ENCODE measurements around the gene ST8SIA1. TPM values are rescaled to one million over a fixed set of nuclear protein-coding genes. Genes with fewer than 3 reads are reported as not detected.

The ST8SIA1 gene
- total and polyA plus RNA-seq, 2 of the 8 experiments (the other 6 are each of a cell fraction or from before 2014, with no cell fraction given): 1.9 to 4.4 TPM

DNA sequence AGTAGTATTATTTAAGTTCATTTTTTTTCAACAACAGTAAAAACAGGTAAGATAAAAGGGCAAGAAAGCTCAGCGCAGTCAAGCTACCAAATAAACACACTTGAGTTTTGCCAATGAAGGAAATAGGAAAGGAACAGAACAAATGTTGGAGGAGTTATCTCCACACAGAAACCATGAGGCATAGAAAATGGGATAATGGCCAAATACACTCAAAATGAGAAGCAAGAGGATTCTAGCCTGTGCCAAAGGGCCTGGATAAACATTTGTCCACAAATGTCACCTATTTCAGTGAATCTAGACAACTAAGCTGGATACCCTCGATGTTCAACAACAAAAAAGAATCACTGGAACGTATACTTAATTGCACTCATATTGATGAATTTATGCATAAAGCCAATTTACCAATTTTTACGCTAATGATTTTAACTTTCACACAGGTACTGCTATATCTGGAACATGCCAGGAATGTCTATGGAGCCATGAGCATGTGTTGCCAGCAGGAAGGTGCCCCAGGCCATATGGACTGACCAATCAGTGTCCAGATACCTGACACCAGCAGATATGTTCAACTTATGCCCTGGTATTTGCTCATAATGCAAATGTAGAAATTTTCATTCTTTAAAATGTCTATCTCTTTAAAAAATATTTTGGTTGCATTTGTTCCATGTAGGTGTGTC lies 21.1 kb downstream of the ST8SIA1 start:
- H4K91ac ChIP-seq (replicated peaks; ENCODE audit: insufficient read length, low read length): no peak overlapping the region
- no peak overlapping the region for H4K8ac ChIP-seq (ENCODE audit: extremely low read depth, insufficient read depth, low read length)
- no peak overlapping the region for H2AK5ac ChIP-seq (ENCODE audit: low read depth, low read length)
- H3K14ac ChIP-seq (ENCODE audit: insufficient read length): no peak overlapping the region
- no peak for DNase-seq (ENCODE audit: low read depth in 1 of 2, low spot score in 2 of 2)
- no peak overlapping the region for H3K4ac ChIP-seq (replicated peaks; ENCODE audit: insufficient read length, low read depth, low read length)
- H3K4me3 ChIP-seq (ENCODE audit: extremely low read depth in 1 of 4, insufficient read depth in 2 of 4, low read depth in 3 of 4, low read length in 4 of 4): no peak overlapping the region
- no peak overlapping the region for H3K23ac ChIP-seq (ENCODE audit: insufficient read length)
- POLR2A ChIA-PET (ENCODE audit: partially characterized antibody): no interaction called here
- no peaks in the 10 kb centered on the region for H3K79me2 ChIP-seq (ENCODE audit: control insufficient read depth in 1 of 2, insufficient read depth in 2 of 2, low read length in 2 of 2)
- H3K9me3 ChIP-seq (ENCODE audit: insufficient read depth in 2 of 2, low read depth in 1 of 2, low read length in 1 of 2): no peaks in the 10 kb centered on the region
- no peak overlapping the region for H2BK120ac ChIP-seq (replicated peaks; ENCODE audit: low read depth, low read length)
- no peaks in the 10 kb centered on the region for H3K36me3 ChIP-seq (ENCODE audit: control insufficient read depth in 2 of 4, insufficient read depth in 4 of 4, low read length in 3 of 4)
- H3K27ac ChIP-seq (ENCODE audit: low read depth, low read length): no peak overlapping the region
- no peak overlapping the region for H2BK12ac ChIP-seq (ENCODE audit: low read depth, low read length)
- H4K5ac ChIP-seq (ENCODE audit: insufficient read length, low read depth, low read length): no peak overlapping the region
- H3K23me2 ChIP-seq (ENCODE audit: low read depth, low read length): no peaks in the 10 kb centered on the region
- H3K9ac ChIP-seq (replicated peaks in 1 of 4; ENCODE audit: extremely low read depth in 1 of 4, low read depth in 3 of 4, low read length in 3 of 4): no peak overlapping the region
- H3K79me1 ChIP-seq (ENCODE audit: low read depth, low read length): no peaks in the 10 kb centered on the region
- no peak overlapping the region for H2BK15ac ChIP-seq (ENCODE audit: low read length)
- no peak overlapping the region for H3K18ac ChIP-seq (ENCODE audit: extremely low read depth, low read length)
- H2BK20ac ChIP-seq (ENCODE audit: low read length): no peak overlapping the region
- H3K56ac ChIP-seq (replicated peaks; ENCODE audit: insufficient read length, low read depth, low read length): no peak overlapping the region
- no peak overlapping the region for H2BK5ac ChIP-seq (ENCODE audit: low read depth, low read length)
- no peaks in the 10 kb centered on the region for H3K4me1 ChIP-seq (replicated peaks in 1 of 4; ENCODE audit: control insufficient read depth in 3 of 4, insufficient read depth in 4 of 4, low read length in 3 of 4)
- CTCF ChIA-PET (ENCODE audit: partially characterized antibody): interaction anchor here (1.9 kb wide), 1 partner anchor 22 kb away, joined by 6 read pairs; no protein-coding TSS in a partner anchor
- H2AFZ ChIP-seq (ENCODE audit: low read length): no peak overlapping the region
- H3K4me2 ChIP-seq (ENCODE audit: insufficient read depth in 1 of 2, low read depth in 2 of 2, low read length in 2 of 2): no peak overlapping the region
- no peaks in the 10 kb centered on the region for H4K20me1 ChIP-seq (replicated peaks in 1 of 2; ENCODE audit: control insufficient read depth in 1 of 2, insufficient read depth in 2 of 2, low read length in 2 of 2)
- H3K27me3 ChIP-seq (replicated peaks in 1 of 4; ENCODE audit: control insufficient read depth in 3 of 4, extremely low read depth in 1 of 4, insufficient read depth in 3 of 4, low read length in 3 of 4): 0 out of 7 replicates have a peak, but pooled peaks cover 0 to 2% (median 0%) of the 10 kb centered on the region in 4 experiments
- FAIRE-seq: no peak
- WGBS, 2 experiments (ENCODE audit: extremely low coverage in 1 of 2, insufficient coverage in 1 of 2, insufficient read length in 1 of 2, insufficient replicate concordance in 2 of 2, low coverage in 1 of 2, low lambda C conversion rate in 2 of 2, missing lambda C conversion rate in 1 of 2): 94% methylated on average over 4 of the region's 4 CpGs; no CpG with 5 or more reads in 1 of the 2 experiments
- TF ChIP-seq RAD21 (IDR thresholded peaks at IDR 0.05 in 1 of 2, conservative IDR thresholded peaks at IDR 0.05 in 1 of 2; ENCODE audit: low read depth in 2 of 2, low read length in 2 of 2) (no peak), EZH2 (IDR thresholded peaks at IDR 0.05; ENCODE audit: low read depth, low read length, severe bottlenecking) (no peak), CREB1 (IDR thresholded peaks at IDR 0.05) (no peak), NRF1 (IDR thresholded peaks at IDR 0.05; ENCODE audit: low read depth, low read length) (no peak), ASH2L (IDR thresholded peaks at IDR 0.05; ENCODE audit: low read length) (no peak), POLR2AphosphoS5 (IDR thresholded peaks at IDR 0.05; ENCODE audit: low read depth, low read length) (no peak), SP2 (IDR thresholded peaks at IDR 0.05; ENCODE audit: low read length) (no peak), KDM4A (IDR thresholded peaks at IDR 0.05; ENCODE audit: low read depth, low read length, severe bottlenecking) (no peak), CBX8 (IDR thresholded peaks at IDR 0.05; ENCODE audit: borderline replicate concordance, low read depth, low read length) (no peak), SP1 (IDR thresholded peaks at IDR 0.05; ENCODE audit: low read depth, low read length) (no peak)
- TF ChIP-seq, protein P1, sequence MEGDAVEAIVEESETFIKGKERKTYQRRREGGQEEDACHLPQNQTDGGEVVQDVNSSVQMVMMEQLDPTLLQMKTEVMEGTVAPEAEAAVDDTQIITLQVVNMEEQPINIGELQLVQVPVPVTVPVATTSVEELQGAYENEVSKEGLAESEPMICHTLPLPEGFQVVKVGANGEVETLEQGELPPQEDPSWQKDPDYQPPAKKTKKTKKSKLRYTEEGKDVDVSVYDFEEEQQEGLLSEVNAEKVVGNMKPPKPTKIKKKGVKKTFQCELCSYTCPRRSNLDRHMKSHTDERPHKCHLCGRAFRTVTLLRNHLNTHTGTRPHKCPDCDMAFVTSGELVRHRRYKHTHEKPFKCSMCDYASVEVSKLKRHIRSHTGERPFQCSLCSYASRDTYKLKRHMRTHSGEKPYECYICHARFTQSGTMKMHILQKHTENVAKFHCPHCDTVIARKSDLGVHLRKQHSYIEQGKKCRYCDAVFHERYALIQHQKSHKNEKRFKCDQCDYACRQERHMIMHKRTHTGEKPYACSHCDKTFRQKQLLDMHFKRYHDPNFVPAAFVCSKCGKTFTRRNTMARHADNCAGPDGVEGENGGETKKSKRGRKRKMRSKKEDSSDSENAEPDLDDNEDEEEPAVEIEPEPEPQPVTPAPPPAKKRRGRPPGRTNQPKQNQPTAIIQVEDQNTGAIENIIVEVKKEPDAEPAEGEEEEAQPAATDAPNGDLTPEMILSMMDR (IDR thresholded peaks at IDR 0.05; ENCODE audit: control extremely low read depth in 1 of 3, insufficient read depth in 1 of 3, low read depth in 1 of 3, low read length in 3 of 3): no peak
